NCI-H524 treated with DMSO at 0.1 percent for 48 hours (cell line): ENCODE results near the gene NAA10.

Experiments used
- DNase-seq: peaks from one replicate; lab custom pipeline; 2025; lab: John Stamatoyannopoulos, UW

NAA10 gene

GRCh38 chrX:153883163-153883843 lies 51.5 kb downstream of the NAA10 start:
- DNase-seq, result no peak

GRCh38 chrX:153882557-153882956 lies 52.3 kb downstream of the NAA10 start:
- DNase-seq, result no peak

GRCh38 chrX:153882086-153882498 lies 52.7 kb downstream of the NAA10 start:
- no peak for DNase-seq

- no peak for DNase-seq
Observed at GRCh38 chrX:153881281-153881680, 53.6 kb downstream of the NAA10 start.

GRCh38 chrX:153880440-153880815 lies 54.4 kb downstream of the NAA10 start:
- no peak for DNase-seq

GRCh38 chrX:153879741-153880439 lies 54.9 kb downstream of the NAA10 start:
- DNase-seq, result no peak
